Adrenal gland (tissue), 5 donors: ENCODE measurements around the gene TEX13C.

Experiments
- CTCF ChIP-seq, 6 experiments: fragments of 450-650 bp in 4 of 6; fragments of 200-600 bp in 2 of 6; sonication (generic) in 1 of 6; IDR thresholded peaks; 1 replicate in 5 of 6; 2 replicates in 1 of 6; pipeline versions ENCODE4 v1.5.1 to v1.8.0; 2016 to 2021; ENCODE audit warnings: antibody characterized with exemption in 6 of 6, mild to moderate bottlenecking in 2 of 6, moderate library complexity in 1 of 6
- POLR2A ChIP-seq, 2 donors: fragments of 450-650 bp; IDR thresholded peaks; one replicate each; pipeline ENCODE4 v1.6.1; 2017; ENCODE audit warnings: antibody characterized with exemption in 2 of 2, mild to moderate bottlenecking in 2 of 2, moderate library complexity in 1 of 2
- donor health status: DM: no; HTN: no; CAD: no.

DNA sequence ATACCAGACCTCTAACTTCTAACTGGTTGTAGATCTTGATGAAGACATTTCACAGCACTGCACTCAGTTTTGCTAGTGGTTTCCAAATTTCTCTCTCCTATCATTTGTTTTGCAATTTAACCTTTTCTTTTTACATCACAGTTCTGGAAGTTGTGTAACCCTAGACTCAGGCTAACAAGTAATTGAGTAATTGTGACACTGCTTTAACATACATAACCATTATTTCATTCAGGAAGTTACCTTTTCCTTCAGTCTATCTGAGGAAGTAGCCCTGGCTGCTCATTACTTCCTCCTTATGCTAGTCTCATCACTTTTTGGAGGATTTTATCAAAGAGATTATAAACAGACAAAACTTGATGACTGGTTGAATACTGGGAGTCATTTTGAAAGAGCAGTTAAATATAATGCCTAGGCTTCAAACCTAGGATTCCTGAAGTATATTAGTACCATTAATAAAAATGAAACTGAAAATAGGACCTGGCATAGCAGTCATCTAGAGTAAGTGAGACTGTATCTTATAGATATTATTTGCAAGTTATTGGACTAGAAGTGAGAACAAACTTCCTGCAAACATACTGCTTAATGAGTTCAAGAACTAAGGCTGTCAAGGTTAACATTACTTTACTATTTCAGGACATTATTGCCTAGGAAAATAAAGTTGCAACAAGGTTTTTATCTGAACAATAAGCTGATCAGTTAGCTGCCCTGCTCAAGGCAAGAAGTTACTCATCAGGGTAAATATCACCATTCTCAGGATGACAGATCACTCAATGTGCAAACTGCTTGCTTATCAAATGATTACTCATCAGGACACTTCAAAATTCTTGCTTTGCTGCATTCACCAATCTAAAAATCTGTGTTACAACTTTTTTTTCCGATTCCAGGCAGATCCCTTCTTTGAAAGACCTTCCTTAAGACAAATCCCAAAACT lies 25.6 kb upstream of the TEX13C start:
- TF ChIP-seq CTCF (IDR thresholded peaks at IDR 0.05) (no peak), POLR2A (IDR thresholded peaks at IDR 0.05) (no peak)
